Skeletal muscle tissue (tissue), 4 donors: Measurements from ENCODE around the gene ZNF644. TPM values are rescaled to one million over a fixed set of nuclear protein-coding genes. Genes with fewer than 3 reads are reported as not detected.

Experiments
- H3K27ac ChIP-seq: one replicate; pipeline ENCODE4 v1.7.0; 2013; ENCODE audit warnings: mild to moderate bottlenecking, low read depth, low read length, inconsistent platforms
- H3K27me3 ChIP-seq, 3 donors: one replicate each; pipeline ENCODE4 v1.7.0; 2013; ENCODE audit warnings: low read length in 3 of 3; ENCODE audit not compliant: control insufficient read depth in 3 of 3, insufficient read depth in 3 of 3
- H3K36me3 ChIP-seq, 3 donors: one replicate each; pipeline ENCODE4 v1.7.0; 2013; ENCODE audit warnings: low read length in 3 of 3; ENCODE audit not compliant: control insufficient read depth in 3 of 3, insufficient read depth in 3 of 3
- H3K4me1 ChIP-seq, 3 donors: one replicate each; pipeline ENCODE4 v1.7.0; 2013; ENCODE audit warnings: low read length in 3 of 3, mild to moderate bottlenecking in 3 of 3; ENCODE audit not compliant: control insufficient read depth in 3 of 3, insufficient read depth in 3 of 3
- H3K4me3 ChIP-seq, 3 donors: one replicate each; pipeline ENCODE4 v1.7.0; 2013; ENCODE audit warnings: low read length in 3 of 3
- H3K9ac ChIP-seq, 3 donors: one replicate each; pipeline ENCODE4 v1.7.0; 2013; ENCODE audit warnings: low read length in 3 of 3, mild to moderate bottlenecking in 3 of 3, moderate library complexity in 2 of 3, low read depth in 1 of 3
- H3K9me3 ChIP-seq, 3 donors: one replicate each; pipeline ENCODE4 v1.7.0; 2013; ENCODE audit warnings: low read length in 3 of 3; ENCODE audit not compliant: control insufficient read depth in 3 of 3
- total RNA-seq: library from RNA; depleted of rRNA; stranded (reverse); fragments of >200 nt; gene quantifications from one replicate; pipeline ENCODE4 v1.2.3, GENCODE V29; 2014
- donor health status: Osteomylitis.

The ZNF644 gene
- total RNA-seq, 1 donor from 2014 or later, result 71.0 TPM

DNA sequence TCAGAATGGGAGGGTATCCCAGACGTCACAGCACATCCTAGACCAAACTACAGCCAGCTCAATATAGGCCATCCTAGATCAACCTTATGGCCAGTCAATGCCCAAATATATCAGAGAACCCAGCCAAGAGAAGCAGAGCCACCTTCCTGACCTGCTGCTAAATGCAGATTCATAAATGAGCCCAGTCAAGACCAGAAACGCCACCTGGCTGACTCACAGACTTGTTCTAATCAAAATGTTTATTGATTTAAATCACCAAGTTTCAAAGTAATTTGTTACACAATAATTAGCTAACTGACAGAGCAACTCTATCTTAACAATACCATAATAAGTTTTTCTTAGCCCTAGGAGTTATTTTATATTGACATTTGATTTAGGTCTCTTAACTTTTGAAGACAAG, 28.6 kb downstream of the ZNF644 start:
- no peak overlapping the region for H3K27ac ChIP-seq

DNA sequence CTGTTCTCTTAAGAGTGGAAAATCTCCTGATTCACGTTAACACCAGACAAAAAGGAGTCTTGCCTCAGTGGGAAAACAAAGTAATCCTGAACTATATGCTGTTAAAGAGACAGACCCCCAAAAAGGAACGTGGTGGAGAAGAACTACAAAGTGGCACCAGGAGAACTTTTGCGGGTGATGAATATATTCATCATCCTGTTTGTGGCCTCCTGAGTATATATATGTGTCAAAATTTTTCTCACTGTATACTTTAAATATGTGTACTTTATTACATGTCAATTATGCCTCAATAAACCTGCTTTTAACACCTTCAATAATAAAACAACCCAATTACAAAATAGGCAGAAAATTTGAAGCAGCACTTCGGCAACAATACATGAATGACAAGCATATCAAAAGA, 31.1 kb downstream of the ZNF644 start:
- H3K27ac ChIP-seq, result no peak overlapping the region
- no peak overlapping the region for H3K4me3 ChIP-seq
- H3K27me3 ChIP-seq, result no peaks in the 10 kb centered on the region
- H3K36me3 ChIP-seq, result peaks cover 0 to 2% (median 0%) of the 10 kb centered on the region in 3 donors
- H3K9me3 ChIP-seq, result no peaks in the 10 kb centered on the region
- peaks cover 3 to 9% (median 7%) of the 10 kb centered on the region in 3 donors for H3K4me1 ChIP-seq
- H3K9ac ChIP-seq, result no peak overlapping the region

More for the DNA sequence above, 28.6 kb downstream of the ZNF644 start:
- no peak overlapping the region for H3K9ac ChIP-seq
- no peak overlapping the region for H3K4me3 ChIP-seq
- no peaks in the 10 kb centered on the region for H3K27me3 ChIP-seq
- no peaks in the 10 kb centered on the region for H3K9me3 ChIP-seq
- H3K36me3 ChIP-seq, result peaks cover 0 to 2% (median 0%) of the 10 kb centered on the region in 3 donors
- peaks cover 3 to 9% (median 7%) of the 10 kb centered on the region in 3 donors for H3K4me1 ChIP-seq

DNA sequence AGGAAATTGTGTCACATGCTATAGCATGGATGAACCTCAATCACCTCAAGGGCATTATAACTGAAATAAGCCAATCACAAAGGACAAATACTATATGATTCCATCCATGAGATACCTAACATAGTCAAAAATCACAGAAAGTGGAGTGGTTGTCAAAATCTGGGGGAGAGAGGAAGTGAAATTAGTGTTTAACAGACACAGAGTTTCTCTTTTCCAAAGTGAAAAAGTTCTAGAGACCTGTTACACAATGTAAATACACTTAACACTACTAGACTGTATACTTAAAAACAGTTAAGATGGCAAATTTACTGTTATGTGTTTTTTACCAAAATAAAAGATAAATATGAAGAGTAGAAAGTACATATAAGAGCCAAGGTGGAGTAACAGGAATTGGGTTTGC, 31.8 kb downstream of the ZNF644 start:
- H3K4me3 ChIP-seq, result no peak overlapping the region
- H3K4me1 ChIP-seq, result peaks cover 3 to 9% (median 7%) of the 10 kb centered on the region in 3 donors
- peaks cover 0 to 2% (median 0%) of the 10 kb centered on the region in 3 donors for H3K36me3 ChIP-seq
- H3K27ac ChIP-seq, result no peak overlapping the region
- no peak overlapping the region for H3K9ac ChIP-seq
- H3K27me3 ChIP-seq, result no peaks in the 10 kb centered on the region
- no peaks in the 10 kb centered on the region for H3K9me3 ChIP-seq

GRCh38 chr1:90989302-90989701, 32.5 kb downstream of the ZNF644 start:
- H3K27ac ChIP-seq, result no peak overlapping the region
- H3K9me3 ChIP-seq, result no peaks in the 10 kb centered on the region
- no peak overlapping the region for H3K4me3 ChIP-seq
- H3K4me1 ChIP-seq, result peaks cover 0 to 9% (median 7%) of the 10 kb centered on the region in 3 donors
- H3K36me3 ChIP-seq, result peaks cover 0 to 2% (median 0%) of the 10 kb centered on the region in 3 donors
- no peaks in the 10 kb centered on the region for H3K27me3 ChIP-seq
- H3K9ac ChIP-seq, result no peak overlapping the region

DNA sequence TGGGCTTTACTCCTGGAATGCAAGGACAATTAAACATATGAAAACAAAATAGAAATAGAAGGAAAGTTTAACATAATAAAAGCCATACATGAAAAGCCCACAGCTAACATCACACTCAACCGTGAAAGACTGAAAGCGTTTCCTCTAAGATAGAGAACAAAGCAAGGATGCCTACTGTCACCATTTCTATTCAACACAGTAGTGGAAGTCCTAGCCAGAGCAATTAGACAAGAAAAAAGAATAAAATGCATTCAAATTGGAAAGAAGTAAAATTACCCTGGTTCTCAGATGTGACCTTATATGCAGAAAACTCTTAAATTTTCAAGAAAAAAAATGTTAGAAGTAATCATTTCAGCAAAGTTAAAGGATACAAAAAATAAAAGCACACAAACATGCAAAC, 34.0 kb downstream of the ZNF644 start:
- no peak overlapping the region for H3K4me3 ChIP-seq

GRCh38 chr1:90986953-90987352, 34.9 kb downstream of the ZNF644 start:
- no peaks in the 10 kb centered on the region for H3K4me1 ChIP-seq
- H3K27ac ChIP-seq, result no peak overlapping the region
- H3K27me3 ChIP-seq, result no peaks in the 10 kb centered on the region
- no peak overlapping the region for H3K4me3 ChIP-seq
- H3K9me3 ChIP-seq, result no peaks in the 10 kb centered on the region
- H3K36me3 ChIP-seq, result peaks cover 0 to 2% (median 0%) of the 10 kb centered on the region in 3 donors
- H3K9ac ChIP-seq, result no peak overlapping the region

More for the DNA sequence above, 34.0 kb downstream of the ZNF644 start:
- H3K27me3 ChIP-seq, result no peaks in the 10 kb centered on the region
- H3K9ac ChIP-seq, result no peak overlapping the region
- H3K9me3 ChIP-seq, result no peaks in the 10 kb centered on the region
- no peak overlapping the region for H3K27ac ChIP-seq
- no peaks in the 10 kb centered on the region for H3K4me1 ChIP-seq
- peaks cover 0 to 2% (median 0%) of the 10 kb centered on the region in 3 donors for H3K36me3 ChIP-seq

DNA sequence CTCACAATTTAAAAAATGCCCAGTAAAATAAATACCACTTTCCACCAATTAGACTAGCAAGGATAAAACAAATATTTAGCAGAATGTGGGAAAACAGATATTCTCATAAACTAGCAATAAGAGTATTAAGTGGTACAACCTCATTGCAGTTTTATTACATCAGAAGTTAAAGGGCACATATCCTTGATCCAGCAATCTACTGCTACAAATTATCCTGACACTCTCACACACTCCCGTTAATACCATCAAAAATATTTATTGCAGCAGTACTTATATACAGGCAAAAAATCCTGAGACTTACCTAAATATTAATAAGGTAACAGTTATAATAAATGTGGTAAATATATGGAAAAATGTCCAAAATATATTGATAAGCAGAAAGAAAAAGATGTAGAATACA, 44.3 kb downstream of the ZNF644 start:
- H3K9ac ChIP-seq, result no peak overlapping the region
- H3K27me3 ChIP-seq, result no peaks in the 10 kb centered on the region
- peaks cover 0 to 4% (median 0%) of the 10 kb centered on the region in 3 donors for H3K4me1 ChIP-seq
- peaks cover 0 to 7% (median 5%) of the 10 kb centered on the region in 3 donors for H3K36me3 ChIP-seq
- H3K27ac ChIP-seq, result no peak overlapping the region
- no peak overlapping the region for H3K4me3 ChIP-seq
- H3K9me3 ChIP-seq, result no peaks in the 10 kb centered on the region

- H3K27ac ChIP-seq, result no peak overlapping the region
- H3K9ac ChIP-seq, result no peak overlapping the region
- H3K9me3 ChIP-seq, result no peaks in the 10 kb centered on the region
- no peaks in the 10 kb centered on the region for H3K4me1 ChIP-seq
- peaks cover 0 to 7% (median 5%) of the 10 kb centered on the region in 3 donors for H3K36me3 ChIP-seq
- H3K4me3 ChIP-seq, result no peak overlapping the region
- H3K27me3 ChIP-seq, result no peaks in the 10 kb centered on the region
These were observed 47.7 kb downstream of the ZNF644 start for GRCh38 chr1:90973897-90974798.

DNA sequence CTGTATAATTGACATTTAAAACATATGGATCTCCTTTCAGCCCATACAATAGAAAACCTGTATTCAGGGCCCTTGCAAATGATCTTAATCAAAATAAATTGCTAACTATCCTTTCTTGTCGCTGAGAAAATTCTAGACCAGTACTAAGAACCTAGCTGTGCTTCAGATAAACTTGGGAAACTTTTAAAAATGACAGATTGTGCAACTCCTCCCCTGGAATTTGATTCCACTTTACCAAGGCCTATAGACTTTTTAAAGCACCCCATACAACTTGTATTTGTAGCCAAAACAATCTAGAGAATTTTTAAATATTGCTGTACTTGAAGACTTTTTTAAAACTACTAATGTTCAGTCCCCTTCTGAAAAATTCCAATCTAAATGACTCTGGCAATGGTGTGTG, 51.6 kb downstream of the ZNF644 start:
- Histone ChIP-seq H3K9ac (no peak overlapping the region), H3K4me3 (no peak overlapping the region), H3K27me3 (no peaks in the 10 kb centered on the region), H3K36me3 (peaks cover 0 to 5% (median 4%) of the 10 kb centered on the region in 3 donors), H3K9me3 (no peaks in the 10 kb centered on the region), H3K27ac (no peak overlapping the region), H3K4me1 (no peaks in the 10 kb centered on the region)

GRCh38 chr1:90969241-90969640, 52.6 kb downstream of the ZNF644 start:
- Histone ChIP-seq H3K4me1 (no peaks in the 10 kb centered on the region), H3K27me3 (no peaks in the 10 kb centered on the region), H3K4me3 (no peak overlapping the region), H3K9ac (no peak overlapping the region), H3K9me3 (no peaks in the 10 kb centered on the region), H3K36me3 (peaks cover 0 to 5% (median 4%) of the 10 kb centered on the region in 3 donors), H3K27ac (no peak overlapping the region)
